Measurements from ENCODE around the gene CSNK2B.

The CSNK2B gene

DNA sequence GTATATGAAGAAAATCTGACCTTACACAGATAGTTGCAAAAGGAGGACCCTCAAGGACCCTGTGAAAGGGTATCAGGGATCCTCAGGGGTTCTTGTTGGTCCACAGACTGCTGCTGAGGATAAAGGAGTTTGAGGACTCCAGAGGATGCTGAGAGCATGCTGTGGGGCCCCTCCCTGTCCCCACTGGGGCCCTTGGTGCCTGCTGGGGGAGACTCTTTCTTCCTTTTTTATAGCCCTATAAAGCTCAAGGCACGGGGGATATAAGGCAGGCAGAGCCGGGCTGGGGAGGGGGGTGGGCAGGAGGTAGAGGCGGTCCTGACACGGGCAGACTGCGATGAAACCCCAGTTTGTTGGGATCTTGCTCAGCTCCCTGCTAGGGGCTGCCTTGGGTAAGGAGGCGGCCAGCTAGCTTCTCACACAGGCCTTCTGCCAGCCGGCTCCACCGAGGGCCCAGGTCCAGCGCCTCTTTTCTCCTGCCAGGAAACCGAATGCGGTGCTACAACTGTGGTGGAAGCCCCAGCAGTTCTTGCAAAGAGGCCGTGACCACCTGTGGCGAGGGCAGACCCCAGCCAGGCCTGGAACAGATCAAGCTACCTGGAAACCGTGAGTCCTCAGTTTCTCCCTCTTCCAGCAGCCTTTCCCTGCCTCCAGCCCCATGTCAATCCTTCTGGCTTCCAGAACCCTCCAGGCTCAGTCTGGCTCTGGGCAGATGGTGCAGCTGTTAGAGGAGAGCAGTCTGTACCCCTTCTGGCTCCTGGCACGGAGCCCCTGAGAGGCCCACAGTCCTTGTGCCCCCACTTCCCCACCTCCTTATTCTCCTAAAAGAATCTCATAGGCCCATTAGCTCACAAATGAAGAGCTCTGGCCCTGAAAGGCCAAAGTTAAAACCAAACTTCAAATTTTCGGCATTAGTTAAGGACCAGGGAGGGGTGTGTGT, 49.4 kb downstream of the CSNK2B start, which contains the start of gene LY6G6D:
TSS of gene LY6G6D (plus strand) at position 327 of the 937 bp plus-strand sequence. CDS start at position 335, 8 bp downstream.
- ATAC-seq: no peak

DNA sequence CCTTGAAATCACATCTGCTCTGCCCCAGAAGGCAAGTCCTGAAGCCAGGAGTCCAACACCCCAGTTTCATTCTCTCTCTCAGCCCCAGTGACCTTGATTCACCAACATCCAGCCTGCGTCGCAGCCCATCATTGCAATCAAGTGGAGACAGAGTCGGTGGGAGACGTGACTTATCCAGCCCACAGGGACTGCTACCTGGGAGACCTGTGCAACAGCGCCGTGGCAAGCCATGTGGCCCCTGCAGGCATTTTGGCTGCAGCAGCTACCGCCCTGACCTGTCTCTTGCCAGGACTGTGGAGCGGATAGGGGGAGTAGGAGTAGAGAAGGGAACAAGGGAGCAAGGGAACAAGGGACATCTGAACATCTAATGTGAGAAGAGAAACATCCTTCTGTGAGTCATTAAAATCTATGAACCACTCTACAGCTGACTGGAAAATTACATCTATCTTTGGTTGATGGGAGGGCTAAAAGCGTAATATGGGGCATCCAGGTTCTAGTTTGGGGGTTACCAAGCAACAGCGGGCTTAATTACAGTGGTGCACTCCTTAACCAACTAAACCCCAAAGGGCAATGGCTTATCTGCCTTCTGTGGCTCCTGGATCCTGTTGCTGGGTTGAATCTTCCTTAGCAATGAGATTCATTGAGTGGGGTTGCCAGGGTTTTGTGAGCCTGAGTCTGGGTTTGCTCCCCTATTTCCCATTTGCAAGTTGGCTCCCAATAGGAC, 51.8 kb downstream of the CSNK2B start:
- ATAC-seq: no peak

DNA sequence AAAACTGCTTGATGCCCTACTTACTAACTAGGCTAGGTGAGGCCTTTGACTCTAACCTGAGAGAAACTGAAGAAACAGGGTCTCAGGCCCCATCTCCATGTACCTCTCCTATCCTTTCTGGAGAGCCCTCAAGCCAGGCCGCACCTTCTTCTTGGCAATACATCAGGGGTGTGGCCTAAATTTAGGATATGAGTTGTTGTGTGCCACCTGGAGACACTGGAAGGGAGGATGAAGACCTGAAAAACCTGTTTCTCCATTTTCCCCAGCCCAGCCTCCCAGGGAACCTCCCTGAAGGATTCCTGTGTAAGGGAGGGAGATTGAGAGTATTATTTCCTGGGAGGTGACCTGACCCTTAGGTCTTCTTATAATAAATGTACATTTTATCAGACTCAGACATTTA, 52.4 kb downstream of the CSNK2B start:
- ATAC-seq: no peak

DNA sequence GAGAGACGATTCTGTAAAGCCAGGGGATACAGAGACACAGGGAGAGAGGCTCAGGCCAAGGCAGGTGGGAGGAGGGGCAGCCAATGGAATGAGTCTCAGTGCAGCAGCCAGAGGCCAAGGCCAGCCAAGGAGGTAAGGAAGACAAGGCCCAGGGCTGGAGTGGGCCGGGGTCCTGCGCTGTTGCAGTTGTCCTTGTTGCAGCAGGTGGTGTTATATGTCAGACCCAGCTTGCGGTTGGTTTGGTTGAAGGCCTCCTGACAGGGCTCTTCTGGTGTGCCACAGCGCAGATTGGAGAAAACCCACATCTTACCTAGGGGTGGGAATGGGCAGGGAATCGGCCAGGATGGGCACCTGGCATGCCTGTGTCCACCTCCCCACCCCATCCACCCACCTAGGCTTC, 53.1 kb downstream of the CSNK2B start:
- no peak for ATAC-seq
